H1 (cell line): Measurements from ENCODE around the gene RBM4. TPM values are rescaled to one million over a fixed set of nuclear protein-coding genes. Genes with fewer than 3 reads are reported as not detected.

ENCODE experiments used
- CTCF ChIA-PET: fragments of 300-600 bp; sonication (Branson Sonifier 250); formaldehyde crosslinking; loops from one replicate; lab custom pipeline; 2021; ENCODE audit not compliant: partially characterized antibody; lab: Charles Lee
- POLR2A ChIA-PET: fragments of 300-600 bp; sonication (Branson Sonifier 250); formaldehyde crosslinking; loops from one replicate; lab custom pipeline; 2021; ENCODE audit warnings: inconsistent platforms; ENCODE audit not compliant: partially characterized antibody; lab: Charles Lee
- DNase-seq, 2 experiments: peaks; one replicate each; pipeline versions ENCODE4 v3.0.0 to v3.0.0-alpha.2; 2010 to 2022; ENCODE audit warnings: low spot score in 2 of 2, low read depth in 1 of 2, mixed read lengths in 1 of 2
- FAIRE-seq: peaks from 2 replicates; lab custom pipeline; 2011; peaks lifted over from hg19 to GRCh38; lab: Jason Lieb, UNC
- H2AFZ ChIP-seq: 2 replicates; pipeline ENCODE4 v1.8.1; 2012; ENCODE audit warnings: low read length, inconsistent platforms
- H2AK5ac ChIP-seq: 2 replicates; pipeline ENCODE4 v1.6.1; 2013; ENCODE audit warnings: low read depth, low read length
- H2BK120ac ChIP-seq: replicated peaks from 2 replicates; pipeline ENCODE3; 2013; ENCODE audit warnings: low read depth, low read length, inconsistent platforms
- H2BK12ac ChIP-seq: 2 replicates; pipeline ENCODE4 v1.6.1; 2013; ENCODE audit warnings: low read depth, low read length
- H2BK15ac ChIP-seq: 2 replicates; pipeline ENCODE4 v1.6.1; 2013; ENCODE audit warnings: low read length
- H2BK20ac ChIP-seq: 2 replicates; pipeline ENCODE4 v1.6.1; 2013; ENCODE audit warnings: low read length
- H2BK5ac ChIP-seq: 2 replicates; pipeline ENCODE4 v1.6.1; 2013; ENCODE audit warnings: low read depth, low read length
- H3K14ac ChIP-seq: 2 replicates; pipeline ENCODE4 v1.6.1; 2013; ENCODE audit warnings: inconsistent platforms; ENCODE audit not compliant: insufficient read length
- H3K18ac ChIP-seq: 2 replicates; pipeline ENCODE4 v1.6.1; 2013; ENCODE audit warnings: low read length; ENCODE audit errors: extremely low read depth
- H3K23ac ChIP-seq: 2 replicates; pipeline ENCODE4 v1.6.1; 2013; ENCODE audit warnings: inconsistent platforms; ENCODE audit not compliant: insufficient read length
- H3K23me2 ChIP-seq: 2 replicates; pipeline ENCODE4 v1.6.1; 2013; ENCODE audit warnings: low read depth, low read length
- H3K27ac ChIP-seq: 2 replicates; pipeline ENCODE4 v1.6.1; 2011; ENCODE audit warnings: low read depth, low read length, inconsistent platforms
- H3K27me3 ChIP-seq, 4 experiments: replicated peaks in 1 of 4; 1 replicate in 1 of 4; 2 replicates in 3 of 4; pipeline versions ENCODE4 v1.6.1 to v1.8.1; 2011 to 2013; ENCODE audit warnings: low read length in 3 of 4, mild to moderate bottlenecking in 3 of 4, inconsistent platforms in 2 of 4, mixed read lengths in 2 of 4, moderate library complexity in 1 of 4; ENCODE audit not compliant: control insufficient read depth in 3 of 4, insufficient read depth in 3 of 4; ENCODE audit errors: extremely low read depth in 1 of 4
- H3K36me3 ChIP-seq, 4 experiments: 2 replicates each; pipeline versions ENCODE4 v1.6.1 to v1.8.1; 2011 to 2013; ENCODE audit warnings: mild to moderate bottlenecking in 4 of 4, low read length in 3 of 4, moderate library complexity in 2 of 4, control low read depth in 1 of 4, inconsistent platforms in 1 of 4; ENCODE audit not compliant: insufficient read depth in 4 of 4, control insufficient read depth in 2 of 4
- H3K4ac ChIP-seq: replicated peaks from 2 replicates; pipeline ENCODE3; 2013; ENCODE audit warnings: low read length, low read depth, mixed read lengths, inconsistent platforms; ENCODE audit not compliant: insufficient read length
- H3K4me1 ChIP-seq, 4 experiments: replicated peaks in 1 of 4; 1 replicate in 1 of 4; 2 replicates in 3 of 4; pipeline versions ENCODE4 v1.6.1 to v1.8.1; 2011 to 2013; ENCODE audit warnings: low read length in 3 of 4, inconsistent platforms in 2 of 4, mixed read lengths in 1 of 4; ENCODE audit not compliant: insufficient read depth in 4 of 4, control insufficient read depth in 3 of 4
- H3K4me2 ChIP-seq, 2 experiments: 2 replicates each; pipeline versions ENCODE4 v1.6.1 to v1.8.1; 2011 to 2013; ENCODE audit warnings: low read depth in 2 of 2, low read length in 2 of 2, control low read depth in 1 of 2, inconsistent platforms in 1 of 2, mild to moderate bottlenecking in 1 of 2; ENCODE audit not compliant: insufficient read depth in 1 of 2
- H3K4me3 ChIP-seq, 4 experiments: fragments of 200-600, 300-600 bp in 1 of 4; sonication (generic), shearing (Covaris generic), sonication (Bioruptor Twin) in 1 of 4; 2 replicates each; pipeline versions ENCODE4 v1.5.1 to v1.8.1; 2011 to 2016; ENCODE audit warnings: low read length in 4 of 4, low read depth in 3 of 4, control low read depth in 2 of 4, inconsistent platforms in 2 of 4, mild to moderate bottlenecking in 2 of 4, mixed read lengths in 1 of 4, moderate library complexity in 1 of 4; ENCODE audit not compliant: insufficient read depth in 2 of 4; ENCODE audit errors: extremely low read depth in 1 of 4
- H3K56ac ChIP-seq: replicated peaks from 2 replicates; pipeline ENCODE3; 2013; ENCODE audit warnings: low read depth, mild to moderate bottlenecking, mixed read lengths, low read length, inconsistent platforms; ENCODE audit not compliant: insufficient read length
- H3K79me1 ChIP-seq: 2 replicates; pipeline ENCODE4 v1.6.1; 2013; ENCODE audit warnings: low read depth, low read length, control low read depth
- H3K79me2 ChIP-seq, 2 experiments: 2 replicates each; pipeline versions ENCODE4 v1.6.1 to v1.8.1; 2012 to 2013; ENCODE audit warnings: low read length in 2 of 2, mild to moderate bottlenecking in 2 of 2, inconsistent platforms in 1 of 2; ENCODE audit not compliant: insufficient read depth in 2 of 2, control insufficient read depth in 1 of 2
- H3K9ac ChIP-seq, 4 experiments: replicated peaks in 1 of 4; 1 replicate in 1 of 4; 2 replicates in 3 of 4; pipeline versions ENCODE4 v1.6.1 to v1.8.1; 2011 to 2013; ENCODE audit warnings: low read depth in 3 of 4, low read length in 3 of 4, control low read depth in 2 of 4, mild to moderate bottlenecking in 2 of 4, moderate library complexity in 2 of 4, inconsistent platforms in 1 of 4; ENCODE audit errors: extremely low read depth in 1 of 4
- H3K9me3 ChIP-seq, 2 experiments: 2 replicates each; pipeline versions ENCODE4 v1.6.1 to v1.8.1; 2012 to 2013; ENCODE audit warnings: mild to moderate bottlenecking in 2 of 2, moderate library complexity in 2 of 2, control low read depth in 1 of 2, inconsistent platforms in 1 of 2, low read depth in 1 of 2, low read length in 1 of 2, mixed read lengths in 1 of 2; ENCODE audit not compliant: insufficient read depth in 2 of 2
- H4K20me1 ChIP-seq, 2 experiments: replicated peaks in 1 of 2; 2 replicates each; pipeline versions ENCODE3 to v1.8.1; 2011 to 2013; ENCODE audit warnings: inconsistent platforms in 2 of 2, low read length in 2 of 2, mild to moderate bottlenecking in 1 of 2; ENCODE audit not compliant: insufficient read depth in 2 of 2, control insufficient read depth in 1 of 2
- H4K5ac ChIP-seq: 2 replicates; pipeline ENCODE4 v1.6.1; 2013; ENCODE audit warnings: low read length, low read depth, mixed read lengths, inconsistent platforms; ENCODE audit not compliant: insufficient read length
- H4K8ac ChIP-seq: 2 replicates; pipeline ENCODE4 v1.8.0; 2013; ENCODE audit warnings: mild to moderate bottlenecking, moderate library complexity, low read length, inconsistent platforms; ENCODE audit not compliant: insufficient read depth; ENCODE audit errors: extremely low read depth
- H4K91ac ChIP-seq: replicated peaks from 2 replicates; pipeline ENCODE3; 2013; ENCODE audit warnings: low read length, mixed read lengths, inconsistent platforms; ENCODE audit not compliant: insufficient read length
- ASH2L ChIP-seq: fragments of 200-600, 300-600 bp; sonication (generic); IDR thresholded peaks from one replicate; pipeline ENCODE4 v1.7.1; 2017; ENCODE audit warnings: low read length
- ATF2 ChIP-seq: IDR thresholded peaks from 2 replicates; pipeline ENCODE4 v1.6.1; 2012; ENCODE audit warnings: low read length, inconsistent platforms
- CTCF ChIP-seq, 3 experiments: IDR thresholded peaks; 1 replicate in 2 of 3; 2 replicates in 1 of 3; pipeline versions ENCODE4 v1.5.1 to v1.6.1; 2011; ENCODE audit warnings: low read length in 3 of 3, mild to moderate bottlenecking in 3 of 3, inconsistent platforms in 2 of 3, low read depth in 1 of 3, moderate library complexity in 1 of 3; ENCODE audit not compliant: insufficient read depth in 1 of 3; ENCODE audit errors: control extremely low read depth in 1 of 3
- GTF2F1 ChIP-seq: IDR thresholded peaks from 2 replicates; pipeline ENCODE4 v1.6.1; 2012; ENCODE audit warnings: low read depth, low read length, improper control_type of control experiment, borderline replicate concordance
- HDAC2 ChIP-seq, 2 experiments: fragments of 300-600 bp in 1 of 2; sonication (generic) in 1 of 2; IDR thresholded peaks; 2 replicates each; pipeline ENCODE4 v1.6.1; 2011 to 2012; ENCODE audit warnings: low read depth in 2 of 2, low read length in 2 of 2, mild to moderate bottlenecking in 2 of 2, moderate library complexity in 2 of 2, borderline replicate concordance in 1 of 2, inconsistent platforms in 1 of 2
- POLR2A ChIP-seq, 2 experiments: IDR thresholded peaks; 1 replicate in 1 of 2; 2 replicates in 1 of 2; pipeline ENCODE4 v1.6.1; 2011; ENCODE audit warnings: low read depth in 2 of 2, low read length in 2 of 2, mild to moderate bottlenecking in 2 of 2; ENCODE audit errors: control extremely low read depth in 1 of 2
- POLR2AphosphoS5 ChIP-seq: IDR thresholded peaks from 2 replicates; pipeline ENCODE4 v1.6.1; 2011; ENCODE audit warnings: low read depth, low read length
- USF2 ChIP-seq: IDR thresholded peaks from 2 replicates; pipeline ENCODE4 v1.6.1; 2011; ENCODE audit warnings: low read length, improper control_type of control experiment
- WGBS, 2 experiments: shearing (Covaris generic) in 1 of 2; methylation state at CpG; one replicate each; pipeline versions ENCODE4 v1.1.6 to v1.1.7; 2013 to 2015; ENCODE audit warnings: low lambda C conversion rate in 2 of 2, mixed read lengths in 2 of 2, inconsistent platforms in 1 of 2, low coverage in 1 of 2, missing lambda C conversion rate in 1 of 2; ENCODE audit not compliant: insufficient replicate concordance in 2 of 2, insufficient coverage in 1 of 2, insufficient read length in 1 of 2; ENCODE audit errors: extremely low coverage in 1 of 2, missing lambda C conversion rate in 1 of 2; 5-methylcytosine and 5-hydroxymethylcytosine counted together
- polyA plus RNA-seq, 7 experiments: library from polyadenylated mRNA; depleted of rRNA in 3 of 7; stranded (reverse) in 5 of 7; unstranded in 2 of 7; fragments of >200 nt in 5 of 7; fragments of 200-250 nt in 2 of 7; gene quantifications; 1 replicate in 5 of 7; 2 replicates in 1 of 7; 4 replicates in 1 of 7; pipeline versions ENCODE4 v1.2.1 to v1.2.3, GENCODE V29; 2011 to 2013; ENCODE audit warnings: missing spikeins in 2 of 7, mixed read lengths in 2 of 7
- total RNA-seq: library from RNA; stranded (reverse); fragmentation: NEBNext Ultra II Directional; extraction: Animal tissue kit (Norgen Biotek cat#: 25700); gene quantifications from 2 replicates; pipeline ENCODE4 v1.2.1, GENCODE V29; 2021

Gene RBM4
- total and polyA plus RNA-seq, 2 of the 8 experiments (the other 6 are each of a cell fraction or from before 2014, with no cell fraction given) = 192 to 330 TPM

- H4K5ac ChIP-seq = no peak overlapping the region
- peaks cover 0 to 7% (median 2%) of the 10 kb centered on the region in 4 experiments; a peak in 3 of 7 replicates for H3K4me1 ChIP-seq
- H3K23ac ChIP-seq = no peak overlapping the region
- no peak overlapping the region for H4K8ac ChIP-seq
- no peak overlapping the region for H3K4me2 ChIP-seq
- 97% methylated on average over 4 of the region's 4 CpGs; no CpG with 5 or more reads in 1 of the 2 experiments for WGBS, 2 experiments
- no peak overlapping the region for H3K14ac ChIP-seq
- H3K36me3 ChIP-seq = peaks cover 37 to 88% (median 66%) of the 10 kb centered on the region in 4 experiments
- H3K9me3 ChIP-seq = no peaks in the 10 kb centered on the region
- no peak overlapping the region for H3K4me3 ChIP-seq
- H2AFZ ChIP-seq = no peak overlapping the region
- H2BK15ac ChIP-seq = no peak overlapping the region
- no peak overlapping the region for H4K91ac ChIP-seq
- no peak overlapping the region for H3K18ac ChIP-seq
- no peak overlapping the region for H2BK120ac ChIP-seq
- H3K9ac ChIP-seq = no peak overlapping the region
- no peak overlapping the region for H2AK5ac ChIP-seq
- H3K27me3 ChIP-seq = no peaks in the 10 kb centered on the region
- peaks cover 46 to 96% of the 10 kb centered on the region in 2 experiments for H3K79me2 ChIP-seq
- no peak overlapping the region for H3K27ac ChIP-seq
- H3K4ac ChIP-seq = no peak overlapping the region
- DNase-seq (no peak), FAIRE-seq (no peak)
- ChIA-PET POLR2A (interaction anchor here (1.4 to 66.2 kb wide), 6 partner anchors 4 to 133 kb away, joined by 4 to 2165 read pairs (median 10); partner anchors contain the start of genes CCDC87, CCS, CTSF and RBM14), CTCF (interaction anchor here (1.0 to 1.8 kb wide), 2 partner anchors 30 to 66 kb away, joined by 4 to 5 read pairs; partner anchors contain the start of gene RBM4B)
- no peak overlapping the region for H2BK5ac ChIP-seq
- H2BK12ac ChIP-seq = no peak overlapping the region
- H3K23me2 ChIP-seq = no peaks in the 10 kb centered on the region
- peaks cover 45 to 50% of the 10 kb centered on the region in 2 experiments for H4K20me1 ChIP-seq
- peaks cover 6% of the 10 kb centered on the region for H3K79me1 ChIP-seq
- H2BK20ac ChIP-seq = no peak overlapping the region
- H3K56ac ChIP-seq = no peak overlapping the region
- TF ChIP-seq POLR2A (IDR thresholded peaks at IDR 0.05; ENCODE audit: control extremely low read depth in 1 of 2, low read depth in 2 of 2, low read length in 2 of 2) (peak in 1 of 2 experiments; percentile 57; a peak in 2 of 3 replicates), ASH2L (no peak), USF2 (no peak), ATF2 (no peak), HDAC2 (IDR thresholded peaks at IDR 0.05; ENCODE audit: borderline replicate concordance in 1 of 2, low read depth in 2 of 2, low read length in 2 of 2) (no peak), CTCF (IDR thresholded peaks at IDR 0.05; ENCODE audit: control extremely low read depth in 1 of 3, insufficient read depth in 1 of 3, low read depth in 1 of 3, low read length in 3 of 3) (no peak), POLR2AphosphoS5 (peak; percentile 45; the same call in 1 of the 2 replicates), GTF2F1 (no peak)
These were observed 8.3 kb downstream of the RBM4 start for GRCh38 chr11:66646828-66647227.
